Kidney glomerular epithelial cell (primary cell): ENCODE data around the gene MYMK.
A peak's percentile ranks its signal among the peaks of the same experiment; 100 is the strongest.

Experiments
- DNase-seq: peaks from one replicate; lab custom pipeline; 2025; lab: John Stamatoyannopoulos, UW

Gene MYMK

GRCh38 chr9:133535306-133535877 is 10.6 kb upstream of the MYMK start:
- no peak for DNase-seq

GRCh38 chr9:133534346-133535291 is 9.9 kb upstream of the MYMK start, which contains the start of gene ADAMTSL2:
TSS of gene ADAMTSL2 (plus strand) at chr9:133534704. CDS start at chr9:133536713, 2,009 bp downstream.
- DNase-seq = peak; percentile 45

- no peak for DNase-seq
Observed at GRCh38 chr9:133533857-133534256, 9.1 kb upstream of the MYMK start.

GRCh38 chr9:133532937-133533668 is 8.3 kb upstream of the MYMK start:
- no peak for DNase-seq

GRCh38 chr9:133531293-133531692 is 6.5 kb upstream of the MYMK start:
- DNase-seq = no peak

GRCh38 chr9:133529874-133530273 is 5.1 kb upstream of the MYMK start:
- no peak for DNase-seq

GRCh38 chr9:133529457-133529856 is 4.7 kb upstream of the MYMK start:
- DNase-seq = no peak

GRCh38 chr9:133528876-133529241 is 4.1 kb upstream of the MYMK start:
- no peak for DNase-seq

- DNase-seq = no peak
Observed at GRCh38 chr9:133528001-133528875, 3.5 kb upstream of the MYMK start.

GRCh38 chr9:133527444-133527920 is 2.7 kb upstream of the MYMK start:
- DNase-seq = no peak

GRCh38 chr9:133526721-133527321 is 2.1 kb upstream of the MYMK start:
- peak; percentile 5 for DNase-seq

- no peak for DNase-seq
Observed at GRCh38 chr9:133525677-133526076, 918 bp upstream of the MYMK start.

- DNase-seq = no peak
Observed at GRCh38 chr9:133524146-133524545, 613 bp downstream of the MYMK start.

- no peak for DNase-seq
Observed at GRCh38 chr9:133523106-133523505, 1.7 kb downstream of the MYMK start.

- no peak for DNase-seq
Observed at GRCh38 chr9:133522073-133522910, 2.5 kb downstream of the MYMK start.

GRCh38 chr9:133521122-133522072 is 3.4 kb downstream of the MYMK start:
- DNase-seq = no peak

- no peak for DNase-seq
Observed at GRCh38 chr9:133520121-133520835, 4.5 kb downstream of the MYMK start.

GRCh38 chr9:133519693-133520092 is 5.1 kb downstream of the MYMK start:
- DNase-seq = no peak
